CD4-positive, alpha-beta T cell (primary cell): ENCODE data around the gene CCR2. TPM values are rescaled to one million over a fixed set of nuclear protein-coding genes. Genes with fewer than 3 reads are reported as not detected.

Experiments
- ATAC-seq: fragments of 200-7000 bp; cut with Tn5 transposase; one replicate; pipeline ENCODE4 v1.10.0; 2022; ENCODE audit warnings: mild to moderate bottlenecking; ENCODE audit not compliant: poor library complexity
- CTCF ChIA-PET: fragments of 350-600 bp; sonication (Branson Sonifier 250); formaldehyde crosslinking; loops from one replicate; lab custom pipeline; 2021; ENCODE audit warnings: antibody characterized with exemption, inconsistent platforms; lab: Charles Lee
- POLR2A ChIA-PET: fragments of 350-600 bp; sonication (Branson Sonifier 250); formaldehyde crosslinking; loops from one replicate; lab custom pipeline; 2021; ENCODE audit warnings: antibody characterized with exemption, inconsistent platforms; lab: Charles Lee
- DNase-seq, 14 experiments: peaks; one replicate each; pipeline ENCODE4 v3.0.0-alpha.2; 2013 to 2020; ENCODE audit warnings: mixed read lengths in 2 of 14
- H3K27ac ChIP-seq, 2 donors: one replicate each; pipeline versions ENCODE4 v1.5.1 to v1.7.0; 2013; ENCODE audit warnings: low read length in 2 of 2, low read depth in 1 of 2, mild to moderate bottlenecking in 1 of 2
- H3K27me3 ChIP-seq, 2 experiments: 1 replicate in 1 of 2; 2 replicates in 1 of 2; pipeline versions ENCODE4 v1.6.1 to v1.7.0; 2013; ENCODE audit warnings: low read length in 2 of 2, control low read depth in 1 of 2, mild to moderate bottlenecking in 1 of 2, moderate library complexity in 1 of 2; ENCODE audit not compliant: insufficient read depth in 2 of 2, control insufficient read depth in 1 of 2
- H3K36me3 ChIP-seq: one replicate; pipeline ENCODE4 v1.6.1; 2013; ENCODE audit warnings: low read length, control low read depth; ENCODE audit not compliant: insufficient read depth
- H3K4me1 ChIP-seq: one replicate; pipeline ENCODE4 v1.6.1; 2013; ENCODE audit warnings: low read length, control low read depth; ENCODE audit not compliant: insufficient read depth
- H3K4me3 ChIP-seq: one replicate; pipeline ENCODE4 v1.5.1; 2013; ENCODE audit warnings: mild to moderate bottlenecking, low read length, moderate library complexity
- H3K9me3 ChIP-seq, 2 experiments: 1 replicate in 1 of 2; 2 replicates in 1 of 2; pipeline versions ENCODE4 v1.6.1 to v1.7.0; 2013; ENCODE audit warnings: low read length in 2 of 2, mild to moderate bottlenecking in 2 of 2, control low read depth in 1 of 2, moderate library complexity in 1 of 2; ENCODE audit not compliant: control insufficient read depth in 1 of 2, insufficient read depth in 1 of 2
- H3K27ac Mint-ChIP-seq: one replicate; pipeline ENCODE4 v1.8.0; 2020; ENCODE audit warnings: mixed read lengths
- H3K27me3 Mint-ChIP-seq: one replicate; pipeline ENCODE4 v1.8.0; 2021; ENCODE audit warnings: mixed read lengths
- H3K36me3 Mint-ChIP-seq: one replicate; pipeline ENCODE4 v1.8.0; 2021; ENCODE audit warnings: low read depth, mixed read lengths
- H3K4me1 Mint-ChIP-seq: one replicate; pipeline ENCODE4 v1.8.0; 2021; ENCODE audit warnings: low read depth, mixed read lengths
- H3K4me3 Mint-ChIP-seq: one replicate; pipeline ENCODE4 v1.8.0; 2020; ENCODE audit warnings: mild to moderate bottlenecking, mixed read lengths
- H3K9me3 Mint-ChIP-seq: one replicate; pipeline ENCODE4 v1.8.0; 2020; ENCODE audit warnings: mixed read lengths
- intact Hi-C, 2 experiments: fragments of 100-400 bp; cut with DNase I in 1 of 2; cut with micrococcal nuclease in 1 of 2; formaldehyde crosslinking; loops; one replicate each; pipeline versions ENCODE4 v1.15.1 to v1.9.0; 2023 to 2025; cut with DNase I, micrococcal nuclease
- total RNA-seq, 174 experiments: library from RNA in 2 of 174; stranded (reverse) in 2 of 174; gene quantifications; one replicate each; pipeline ENCODE4 v1.2.3 and lab custom pipeline; 2021 to 2026
- TF ChIP-seq, protein P1 (sequence below): fragments of 200-600 bp; IDR thresholded peaks from one replicate; pipeline ENCODE4 v1.8.0; 2022; ENCODE audit warnings: antibody characterized with exemption, mild to moderate bottlenecking

The CCR2 gene
- total RNA-seq, 2 experiments from 2014 or later = 0.99 to 1.0 TPM

GRCh38 chr3:46338840-46339239 is 15.1 kb upstream of the CCR2 start:
- POLR2A ChIA-PET = no interaction called here

GRCh38 chr3:46344476-46344875 is 9.4 kb upstream of the CCR2 start:
- Histone ChIP-seq H3K27me3 (no peaks in the 10 kb centered on the region), H3K4me3 (no peak overlapping the region), H3K9me3 (peaks cover 0 to 3% of the 10 kb centered on the region in 2 experiments), H3K27ac (no peak overlapping the region), H3K4me1 (peaks cover 7% of the 10 kb centered on the region), H3K36me3 (no peaks in the 10 kb centered on the region)
- TF ChIP-seq, protein P1, sequence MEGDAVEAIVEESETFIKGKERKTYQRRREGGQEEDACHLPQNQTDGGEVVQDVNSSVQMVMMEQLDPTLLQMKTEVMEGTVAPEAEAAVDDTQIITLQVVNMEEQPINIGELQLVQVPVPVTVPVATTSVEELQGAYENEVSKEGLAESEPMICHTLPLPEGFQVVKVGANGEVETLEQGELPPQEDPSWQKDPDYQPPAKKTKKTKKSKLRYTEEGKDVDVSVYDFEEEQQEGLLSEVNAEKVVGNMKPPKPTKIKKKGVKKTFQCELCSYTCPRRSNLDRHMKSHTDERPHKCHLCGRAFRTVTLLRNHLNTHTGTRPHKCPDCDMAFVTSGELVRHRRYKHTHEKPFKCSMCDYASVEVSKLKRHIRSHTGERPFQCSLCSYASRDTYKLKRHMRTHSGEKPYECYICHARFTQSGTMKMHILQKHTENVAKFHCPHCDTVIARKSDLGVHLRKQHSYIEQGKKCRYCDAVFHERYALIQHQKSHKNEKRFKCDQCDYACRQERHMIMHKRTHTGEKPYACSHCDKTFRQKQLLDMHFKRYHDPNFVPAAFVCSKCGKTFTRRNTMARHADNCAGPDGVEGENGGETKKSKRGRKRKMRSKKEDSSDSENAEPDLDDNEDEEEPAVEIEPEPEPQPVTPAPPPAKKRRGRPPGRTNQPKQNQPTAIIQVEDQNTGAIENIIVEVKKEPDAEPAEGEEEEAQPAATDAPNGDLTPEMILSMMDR = no peak
- Mint-ChIP-seq H3K9me3 (no peaks in the 10 kb centered on the region), H3K36me3 (no peaks in the 10 kb centered on the region), H3K27me3 (no peaks in the 10 kb centered on the region), H3K27ac (no peak overlapping the region), H3K4me3 (no peak overlapping the region), H3K4me1 (peaks cover 19% of the 10 kb centered on the region)
- no peak for ATAC-seq
- ChIA-PET CTCF (no interaction called here), POLR2A (no interaction called here)
- intact Hi-C loops = no loop called here
- DNase-seq = no peak

More at GRCh38 chr3:46338840-46339239, 15.1 kb upstream of the CCR2 start:
- no peak for DNase-seq
- peaks cover 12 to 20% of the 10 kb centered on the region in 2 experiments for H3K9me3 ChIP-seq
- intact Hi-C loops = no loop called here
- no peaks in the 10 kb centered on the region for H3K27me3 ChIP-seq
- H3K36me3 ChIP-seq = no peaks in the 10 kb centered on the region
- no peak overlapping the region for H3K27ac ChIP-seq
- Mint-ChIP-seq H3K36me3 (peaks cover 6% of the 10 kb centered on the region), H3K27me3 (no peaks in the 10 kb centered on the region), H3K4me1 (no peaks in the 10 kb centered on the region), H3K27ac (no peak overlapping the region), H3K4me3 (no peak overlapping the region), H3K9me3 (peaks cover 9% of the 10 kb centered on the region)
- ATAC-seq = no peak
- TF ChIP-seq, protein P1 = no peak
- CTCF ChIA-PET = no interaction called here
- no peaks in the 10 kb centered on the region for H3K4me1 ChIP-seq
- H3K4me3 ChIP-seq = no peak overlapping the region

DNA sequence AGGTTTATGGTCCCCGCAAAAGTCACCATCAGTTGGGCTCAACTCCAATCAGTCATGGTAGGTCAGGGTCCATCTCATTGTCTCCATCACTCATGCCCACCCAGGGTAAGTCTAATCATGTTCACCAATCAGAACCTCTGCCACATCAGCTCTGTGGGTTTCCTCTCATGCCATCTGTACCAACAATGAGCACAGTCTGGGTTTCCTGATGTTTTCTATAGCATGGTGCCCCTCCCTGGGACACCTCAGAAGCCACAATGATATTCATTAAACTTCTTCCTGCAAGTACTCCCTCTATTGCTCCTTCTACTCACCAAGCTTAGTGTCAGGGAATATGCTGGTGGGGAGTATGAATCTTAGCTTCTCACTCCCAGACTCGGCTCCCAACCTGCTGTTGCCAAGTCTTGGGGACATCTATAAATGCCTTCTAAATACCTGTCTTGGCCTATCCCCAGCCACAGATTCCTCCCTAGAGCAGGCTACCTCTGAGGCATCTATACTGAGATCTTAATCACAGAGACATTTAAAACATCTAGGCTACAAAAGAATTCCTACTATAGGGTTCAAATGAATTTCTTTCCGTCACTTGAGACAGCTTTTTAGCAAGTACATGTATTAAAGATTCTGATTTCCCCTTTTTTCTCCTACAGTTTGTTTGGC is 5.0 kb upstream of the CCR2 start:
- H3K4me1 ChIP-seq = peaks cover 41% of the 10 kb centered on the region
- no peaks in the 10 kb centered on the region for H3K27me3 ChIP-seq
- no peaks in the 10 kb centered on the region for H3K9me3 ChIP-seq
- peak overlapping the region; percentile 3 for H3K4me3 Mint-ChIP-seq
- H3K36me3 Mint-ChIP-seq = no peaks in the 10 kb centered on the region
- ChIA-PET POLR2A (interaction anchor here (0.6 to 1.8 kb wide), 2 partner anchors 21 to 27 kb away, joined by 3 to 7 read pairs; partner anchors contain the start of gene CCR5), CTCF (interaction anchor here (1.0 kb wide), 1 partner anchor 20 kb away, joined by 3 read pairs; no protein-coding TSS in a partner anchor)
- intact Hi-C loops = no loop called here
- no peaks in the 10 kb centered on the region for H3K9me3 Mint-ChIP-seq
- peaks cover 64% of the 10 kb centered on the region for H3K4me1 Mint-ChIP-seq
- TF ChIP-seq, protein P1 = no peak
- peak overlapping the region; percentile 8 to 27 for H3K27ac ChIP-seq
- H3K27me3 Mint-ChIP-seq = no peaks in the 10 kb centered on the region
- peak overlapping the region; percentile 47 for H3K27ac Mint-ChIP-seq
- no peaks in the 10 kb centered on the region for H3K36me3 ChIP-seq
- ATAC-seq (peak; percentile 34), DNase-seq (peak in 3 of 14 experiments; percentile 29 to 73 (median 36))
- H3K4me3 ChIP-seq = no peak overlapping the region
